ENCODE measurements around the gene ABCB1.

GRCh38 chr7:87498893-87499292 is 101.8 kb downstream of the ABCB1 start:
- TF ChIP-seq CTCF (conservative IDR thresholded peaks at IDR 0.05; ENCODE audit: low read depth in 2 of 2) (no peak), JUNB (IDR thresholded peaks at IDR 0.05; ENCODE audit: unreplicated experiment) (no peak), ETS1 (IDR thresholded peaks at IDR 0.05) (no peak), POLR2AphosphoS5 (IDR thresholded peaks at IDR 0.05; ENCODE audit: low read depth) (no peak), EZH2phosphoT487 (IDR thresholded peaks at IDR 0.05; ENCODE audit: unreplicated experiment) (no peak), EZH2 (IDR thresholded peaks at IDR 0.05; ENCODE audit: low read depth, unreplicated experiment) (no peak)

Measured in GM23338 (cell line).